NCI-H146 treated with DMSO at 0.1 percent for 48 hours (cell line): ENCODE measurements around the gene MED12L.

Experiments used
- DNase-seq: peaks from one replicate; lab custom pipeline; 2025; ENCODE audit not compliant: unreplicated experiment; lab: John Stamatoyannopoulos, UW

Gene MED12L

GRCh38 chr3:151316267-151316991 lies 231.0 kb downstream of the MED12L start, which contains the start of gene GPR87:
Gene GPR87, minus strand, starts transcription at chr3:151316820. Its CDS starts 16,720 bp downstream, at chr3:151300100.
- no peak for DNase-seq

- DNase-seq, result no peak
These were observed 232.8 kb downstream of the MED12L start for GRCh38 chr3:151318313-151318712.

- DNase-seq, result no peak
These were observed 233.5 kb downstream of the MED12L start for GRCh38 chr3:151318991-151319390.

DNA sequence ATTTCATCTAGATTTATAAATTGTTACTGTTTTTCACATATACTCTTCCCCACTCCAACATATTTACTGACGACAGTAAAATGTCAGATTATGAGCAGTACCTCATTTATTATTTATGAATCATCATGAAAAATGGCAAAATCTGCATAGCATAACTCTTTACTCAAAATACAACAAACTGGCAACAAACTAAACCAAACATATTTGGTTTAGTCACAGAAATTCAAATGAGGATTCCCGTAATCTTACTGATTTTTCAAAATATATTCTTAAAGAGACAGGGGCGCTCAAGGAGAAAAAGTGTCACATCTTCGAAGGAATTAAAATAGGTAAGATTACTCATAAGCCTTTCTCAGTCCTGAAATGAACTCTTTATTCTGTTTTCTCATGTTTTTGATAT lies 234.2 kb downstream of the MED12L start:
- DNase-seq, result no peak

DNA sequence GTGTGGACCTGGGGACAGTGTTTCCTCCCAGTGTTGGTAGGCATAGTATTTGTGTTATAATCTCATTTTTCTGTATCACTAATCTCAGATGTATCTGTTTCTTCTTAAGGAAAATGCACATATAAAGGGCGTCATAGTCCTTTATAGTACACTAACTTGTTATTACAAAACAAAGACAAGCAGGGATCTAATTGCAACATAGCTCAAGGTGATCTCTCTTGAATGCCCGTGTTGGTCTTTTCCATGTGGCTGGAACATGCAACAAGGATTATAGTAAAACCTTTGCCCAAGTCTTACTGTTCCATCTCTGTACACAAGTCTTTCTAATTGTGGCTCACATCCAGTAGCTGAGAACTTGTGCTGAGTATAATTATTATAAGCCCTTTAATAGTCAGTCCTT lies 234.7 kb downstream of the MED12L start:
- DNase-seq, result no peak

GRCh38 chr3:151321526-151321925 lies 236.1 kb downstream of the MED12L start:
- DNase-seq, result no peak

DNA sequence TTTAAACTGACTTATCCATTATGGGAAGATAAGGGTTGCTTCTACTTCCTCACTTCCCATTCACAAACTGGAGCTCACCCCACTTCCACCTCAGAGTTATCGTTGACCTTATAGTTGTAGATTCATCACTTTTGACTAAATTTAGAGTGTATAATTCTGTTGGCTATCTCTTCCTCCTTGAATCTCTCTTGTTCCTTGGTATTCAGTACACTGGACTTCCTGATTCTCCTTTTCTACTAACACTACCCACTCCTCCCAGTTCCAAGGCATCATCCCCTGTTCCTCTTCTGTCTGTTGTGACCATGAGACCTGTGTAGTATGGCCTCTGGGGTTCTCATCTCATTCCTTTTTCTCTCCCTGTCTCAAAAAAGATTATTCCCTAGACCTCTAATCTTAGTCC lies 237.0 kb downstream of the MED12L start:
- DNase-seq, result no peak

GRCh38 chr3:151327571-151328198 lies 242.2 kb downstream of the MED12L start:
- peak; percentile 10 for DNase-seq

GRCh38 chr3:151328298-151328995 lies 243.0 kb downstream of the MED12L start:
- DNase-seq, result no peak

GRCh38 chr3:151329363-151329762 lies 243.9 kb downstream of the MED12L start, which contains the start of gene P2RY13:
Gene P2RY13, minus strand, starts transcription at chr3:151329549. Its CDS starts 21 bp downstream, at chr3:151329528.
- DNase-seq, result no peak

DNA sequence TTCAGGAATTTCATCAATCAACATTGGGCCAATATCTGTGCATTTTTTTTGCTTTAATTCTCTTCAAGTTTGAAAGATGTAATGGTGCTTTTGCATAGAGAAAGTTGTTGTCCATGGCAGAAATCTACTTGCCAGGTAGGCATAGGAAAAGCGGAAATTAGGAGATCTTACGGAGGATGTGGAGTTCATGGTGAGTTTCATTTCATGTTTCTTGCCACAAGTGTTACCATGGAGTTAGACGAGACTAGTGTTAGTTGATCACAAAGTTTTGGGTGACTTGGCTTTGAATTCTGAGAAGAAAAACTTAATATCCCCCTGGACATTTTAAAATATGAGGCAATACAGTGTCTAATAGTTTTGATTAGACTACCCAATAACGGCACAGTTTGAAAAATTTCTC lies 244.9 kb downstream of the MED12L start:
- no peak for DNase-seq

DNA sequence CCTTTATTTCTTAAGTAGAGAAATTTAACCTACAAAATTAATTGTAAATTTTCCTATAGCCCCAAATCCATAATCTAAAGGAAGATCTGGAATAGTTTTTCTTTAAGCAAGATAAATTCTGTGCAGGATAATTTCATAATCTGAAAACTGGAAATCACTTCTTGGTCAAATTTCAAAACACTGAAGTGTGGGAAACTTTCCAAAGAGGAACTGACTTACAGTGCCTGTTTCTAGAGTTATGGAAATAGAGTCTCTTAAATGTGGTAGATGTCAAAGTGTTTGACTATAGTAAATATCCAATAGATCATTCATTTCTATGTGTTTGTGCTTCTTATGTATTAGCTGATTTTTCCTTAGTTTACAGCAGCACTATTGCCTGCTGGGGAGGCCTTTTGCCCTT lies 245.4 kb downstream of the MED12L start:
- DNase-seq, result no peak

DNA sequence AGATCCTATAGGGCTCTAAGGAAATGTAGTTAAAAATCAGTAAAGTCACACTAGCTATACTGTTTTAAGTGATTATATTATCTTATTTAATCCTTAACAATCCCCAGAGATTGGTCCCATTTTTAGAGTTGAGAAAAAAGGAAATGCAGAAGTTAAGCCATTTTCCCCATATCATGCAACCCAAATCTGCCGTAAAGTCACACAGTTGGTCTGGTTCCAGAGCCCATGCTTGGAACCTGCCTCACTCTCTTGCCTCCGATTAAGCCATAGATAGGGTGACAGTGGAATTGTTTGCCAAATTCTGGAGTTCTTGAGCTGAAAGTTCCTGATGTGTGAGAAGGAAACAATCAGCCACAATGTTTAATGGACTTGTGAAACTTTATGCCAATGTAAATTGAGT lies 246.2 kb downstream of the MED12L start:
- DNase-seq, result no peak

DNA sequence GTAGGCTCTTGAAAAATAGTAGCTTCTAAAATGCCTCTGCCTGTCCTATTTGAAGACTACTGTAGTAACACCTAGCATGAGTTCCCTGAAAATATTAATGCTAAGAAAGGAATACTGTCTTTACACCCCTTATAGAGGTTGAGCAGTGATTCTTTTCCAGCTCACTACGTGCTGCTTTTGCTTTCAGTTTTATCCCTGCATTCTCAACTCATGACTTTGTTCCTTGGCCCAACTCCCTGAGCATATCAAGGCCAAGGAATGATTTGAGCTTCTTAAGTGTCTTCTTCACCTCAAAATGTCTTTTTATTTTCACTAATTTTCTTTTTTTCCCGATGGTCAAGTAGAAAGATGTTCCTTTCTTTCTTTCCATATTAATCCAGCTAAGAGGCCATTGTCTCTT lies 260.4 kb downstream of the MED12L start:
- no peak for DNase-seq

GRCh38 chr3:151346292-151346691 lies 260.8 kb downstream of the MED12L start:
- DNase-seq, result no peak

- no peak for DNase-seq
These were observed 262.0 kb downstream of the MED12L start for GRCh38 chr3:151347432-151347831.

- DNase-seq, result no peak
These were observed 265.2 kb downstream of the MED12L start for GRCh38 chr3:151350656-151351055.

- no peak for DNase-seq
These were observed 265.8 kb downstream of the MED12L start for GRCh38 chr3:151351219-151351618.

- DNase-seq, result no peak
These were observed 266.2 kb downstream of the MED12L start for GRCh38 chr3:151351648-151352047.

DNA sequence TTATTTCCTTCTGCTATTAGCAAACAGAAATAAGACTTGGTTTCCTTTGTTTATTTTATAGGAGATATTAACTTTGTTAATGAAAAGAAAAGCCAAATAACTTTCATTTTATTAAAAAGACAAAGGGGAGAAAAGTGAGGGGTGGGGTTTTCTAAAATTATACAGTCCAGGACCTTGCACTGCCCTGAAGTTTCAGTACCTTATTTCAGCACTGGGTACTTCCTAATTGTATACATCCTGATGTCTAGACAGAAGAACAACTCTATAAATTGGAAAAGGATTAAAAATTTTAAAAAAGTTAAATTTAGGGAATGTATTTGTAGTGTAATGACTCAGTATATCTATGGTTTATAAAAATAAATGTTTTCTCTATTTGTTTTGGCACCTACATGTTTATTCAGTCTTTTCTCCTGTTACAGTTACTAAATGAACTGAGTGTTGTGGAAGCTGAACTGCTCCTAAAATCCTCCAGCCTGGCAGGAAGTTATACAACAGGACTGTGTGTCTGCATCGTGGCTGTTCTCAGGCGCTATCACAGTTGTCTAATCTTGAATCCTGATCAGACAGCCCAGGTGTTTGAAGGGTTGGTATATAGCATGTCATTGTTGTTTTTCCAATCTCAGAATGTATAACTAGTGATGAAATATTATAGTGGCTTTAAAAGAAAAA lies 271.5 kb downstream of the MED12L start:
- no peak for DNase-seq

DNA sequence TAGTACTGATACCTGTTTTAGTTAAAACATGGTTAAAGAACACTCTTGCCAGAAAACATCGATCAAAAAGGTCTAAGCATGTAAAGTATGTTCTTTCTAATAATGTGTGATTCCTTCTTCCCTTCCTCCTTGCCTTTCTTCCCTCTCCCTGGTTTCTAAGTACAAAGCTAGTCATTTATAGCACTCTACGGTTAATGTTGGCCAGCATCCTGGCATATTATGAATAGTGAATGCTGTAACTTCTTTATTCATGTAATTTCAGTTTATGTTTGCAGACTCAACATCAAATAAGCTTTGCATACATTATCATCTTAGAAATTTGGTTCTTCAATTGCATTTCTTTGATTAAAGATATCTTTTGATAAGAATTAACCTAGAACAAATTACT lies 272.0 kb downstream of the MED12L start:
- DNase-seq, result no peak
